HG02884 (cell line): Measurements from ENCODE around the gene ARHGEF12.

Experiments
- ATAC-seq: cut with Tn5 transposase; IDR thresholded peaks from one replicate; pipeline ENCODE4 v1.9.1; 2021; ENCODE audit warnings: mild to moderate bottlenecking, moderate library complexity; ENCODE audit not compliant: unreplicated experiment

Gene ARHGEF12

GRCh38 chr11:120532082-120532831 lies 196.0 kb downstream of the ARHGEF12 start:
- no peak for ATAC-seq

GRCh38 chr11:120532832-120533196 lies 196.6 kb downstream of the ARHGEF12 start:
- no peak for ATAC-seq

GRCh38 chr11:120536091-120536796 lies 200.0 kb downstream of the ARHGEF12 start:
- no peak for ATAC-seq

GRCh38 chr11:120536797-120537169 lies 200.6 kb downstream of the ARHGEF12 start:
- ATAC-seq = no peak

- no peak for ATAC-seq
Measured at GRCh38 chr11:120537996-120538395, 201.8 kb downstream of the ARHGEF12 start.

GRCh38 chr11:120538707-120539106 lies 202.5 kb downstream of the ARHGEF12 start:
- no peak for ATAC-seq
